ENCODE results near the gene PRKD1. TPM values are rescaled to one million over a fixed set of nuclear protein-coding genes. Genes with fewer than 3 reads are reported as not detected.
"Not testable (repeated sequence)": the region's sequence is repeated elsewhere in the genome, so short reads cannot be mapped to it uniquely, and the experiment has no call there.

Gene PRKD1
- total RNA-seq, 1 donor from 2014 or later, result 0.53 TPM

- DNase-seq (ENCODE audit: low read depth), result no peak
- no peak for FAIRE-seq
- no peak for TF ChIP-seq CTCF (IDR thresholded peaks at IDR 0.05; ENCODE audit: insufficient read depth, low read length, severe bottlenecking)
- Histone ChIP-seq H3K27me3 (ENCODE audit: control insufficient read depth, insufficient read depth, low read length) (no peaks in the 10 kb centered on the region), H3K4me3 (ENCODE audit: low read depth, low read length) (no peak overlapping the region), H3K36me3 (ENCODE audit: control insufficient read depth, insufficient read depth, low read length) (no peaks in the 10 kb centered on the region)
These were observed 74.4 kb downstream of the PRKD1 start for GRCh38 chr14:29853272-29853671.

GRCh38 chr14:29851397-29851796, 76.2 kb downstream of the PRKD1 start:
- DNase-seq (ENCODE audit: low read depth), result peak; percentile 1
- no peaks in the 10 kb centered on the region for H3K27me3 ChIP-seq (ENCODE audit: control insufficient read depth, insufficient read depth, low read length)
- no peak overlapping the region for H3K4me3 ChIP-seq (ENCODE audit: low read depth, low read length)
- no peak for TF ChIP-seq CTCF (IDR thresholded peaks at IDR 0.05; ENCODE audit: insufficient read depth, low read length, severe bottlenecking)
- no peak for FAIRE-seq
- no peaks in the 10 kb centered on the region for H3K36me3 ChIP-seq (ENCODE audit: control insufficient read depth, insufficient read depth, low read length)

GRCh38 chr14:29847056-29847380, 80.6 kb downstream of the PRKD1 start:
- H3K4me3 ChIP-seq (ENCODE audit: low read depth, low read length), result no peak overlapping the region
- no peak for TF ChIP-seq CTCF (IDR thresholded peaks at IDR 0.05; ENCODE audit: insufficient read depth, low read length, severe bottlenecking)
- DNase-seq (ENCODE audit: low read depth), result no peak
- FAIRE-seq, result no peak
- no peaks in the 10 kb centered on the region for H3K36me3 ChIP-seq (ENCODE audit: control insufficient read depth, insufficient read depth, low read length)
- H3K27me3 ChIP-seq (ENCODE audit: control insufficient read depth, insufficient read depth, low read length), result no peaks in the 10 kb centered on the region

GRCh38 chr14:29846339-29847055, 81.2 kb downstream of the PRKD1 start:
- H3K4me3 ChIP-seq (ENCODE audit: low read depth, low read length), result no peak overlapping the region
- H3K27me3 ChIP-seq (ENCODE audit: control insufficient read depth, insufficient read depth, low read length), result no peaks in the 10 kb centered on the region
- no peak for FAIRE-seq
- peak; percentile 73 for DNase-seq (ENCODE audit: low read depth)
- no peaks in the 10 kb centered on the region for H3K36me3 ChIP-seq (ENCODE audit: control insufficient read depth, insufficient read depth, low read length)
- TF ChIP-seq CTCF (IDR thresholded peaks at IDR 0.05; ENCODE audit: insufficient read depth, low read length, severe bottlenecking), result no peak

GRCh38 chr14:29843981-29844380, 83.7 kb downstream of the PRKD1 start:
- DNase-seq (ENCODE audit: low read depth), result no peak
- H3K4me3 ChIP-seq (ENCODE audit: low read depth, low read length), result no peak overlapping the region
- no peaks in the 10 kb centered on the region for H3K36me3 ChIP-seq (ENCODE audit: control insufficient read depth, insufficient read depth, low read length)
- TF ChIP-seq CTCF (IDR thresholded peaks at IDR 0.05; ENCODE audit: insufficient read depth, low read length, severe bottlenecking), result no peak
- FAIRE-seq, result no peak
- no peaks in the 10 kb centered on the region for H3K27me3 ChIP-seq (ENCODE audit: control insufficient read depth, insufficient read depth, low read length)

GRCh38 chr14:29842228-29842627, 85.4 kb downstream of the PRKD1 start:
- no peak for TF ChIP-seq CTCF (IDR thresholded peaks at IDR 0.05; ENCODE audit: insufficient read depth, low read length, severe bottlenecking)
- H3K27me3 ChIP-seq (ENCODE audit: control insufficient read depth, insufficient read depth, low read length), result no peaks in the 10 kb centered on the region
- DNase-seq (ENCODE audit: low read depth) (no peak), FAIRE-seq (no peak)
- H3K4me3 ChIP-seq (ENCODE audit: low read depth, low read length), result no peak overlapping the region
- H3K36me3 ChIP-seq (ENCODE audit: control insufficient read depth, insufficient read depth, low read length), result no peaks in the 10 kb centered on the region

GRCh38 chr14:29840369-29840892, 87.2 kb downstream of the PRKD1 start:
- H3K4me3 ChIP-seq (ENCODE audit: low read depth, low read length); FAIRE-seq; H3K36me3 ChIP-seq (ENCODE audit: control insufficient read depth, insufficient read depth, low read length); DNase-seq (ENCODE audit: low read depth); H3K27me3 ChIP-seq (ENCODE audit: control insufficient read depth, insufficient read depth, low read length): not testable (repeated sequence)

- DNase-seq (ENCODE audit: low read depth); H3K36me3 ChIP-seq (ENCODE audit: control insufficient read depth, insufficient read depth, low read length); FAIRE-seq; H3K27me3 ChIP-seq (ENCODE audit: control insufficient read depth, insufficient read depth, low read length); H3K4me3 ChIP-seq (ENCODE audit: low read depth, low read length): not testable (repeated sequence)
These were observed 88.0 kb downstream of the PRKD1 start for GRCh38 chr14:29839691-29840090.
